Activated T-helper 1 cell treated with Interleukin-2 at 50 U/mL for 16 hours (primary cell): ENCODE measurements around the gene FMN1.

Source experiments
- DNase-seq: peaks from one replicate; pipeline ENCODE4 v3.0.0-alpha.2; 2020; ENCODE audit warnings: low read depth

The FMN1 gene

DNA sequence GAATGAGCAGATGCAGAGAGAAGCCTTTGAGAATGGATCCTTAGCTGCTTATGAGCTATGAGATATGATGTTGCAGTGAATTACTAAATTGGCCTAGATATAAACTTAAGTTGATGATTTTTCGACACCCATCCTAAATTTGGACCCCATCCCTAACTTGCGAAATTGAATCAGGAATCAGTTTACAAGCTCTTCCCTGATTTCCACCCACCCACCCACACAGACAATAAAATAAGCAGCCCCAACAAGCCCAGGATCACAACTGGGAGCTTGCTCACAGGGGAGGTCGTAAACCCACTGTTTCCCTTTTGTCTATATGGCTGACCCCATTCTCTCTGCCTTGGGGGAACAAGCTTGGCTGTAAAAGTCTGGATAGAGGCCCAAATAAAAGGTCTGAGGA, 419.4 kb downstream of the FMN1 start:
- DNase-seq = no peak

DNA sequence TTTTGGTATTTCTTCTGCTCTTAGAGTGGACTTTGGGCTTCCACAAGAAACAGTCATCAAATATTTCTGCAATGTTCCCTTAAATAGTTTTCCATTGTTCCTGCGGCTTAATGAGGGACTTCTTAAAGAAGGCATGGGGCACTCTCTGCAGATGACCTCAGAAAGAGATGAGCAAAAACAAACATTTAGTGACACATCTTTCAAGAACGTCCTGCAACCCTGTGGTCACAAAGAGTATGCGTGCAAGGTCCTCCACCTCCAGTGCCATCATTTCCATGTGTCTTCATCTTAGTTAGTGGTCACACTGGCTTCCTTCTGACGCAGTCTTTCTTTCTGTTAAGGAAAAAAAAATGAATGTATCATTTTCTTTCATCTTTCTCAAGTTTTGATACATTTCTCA, 420.5 kb downstream of the FMN1 start:
- no peak for DNase-seq

DNA sequence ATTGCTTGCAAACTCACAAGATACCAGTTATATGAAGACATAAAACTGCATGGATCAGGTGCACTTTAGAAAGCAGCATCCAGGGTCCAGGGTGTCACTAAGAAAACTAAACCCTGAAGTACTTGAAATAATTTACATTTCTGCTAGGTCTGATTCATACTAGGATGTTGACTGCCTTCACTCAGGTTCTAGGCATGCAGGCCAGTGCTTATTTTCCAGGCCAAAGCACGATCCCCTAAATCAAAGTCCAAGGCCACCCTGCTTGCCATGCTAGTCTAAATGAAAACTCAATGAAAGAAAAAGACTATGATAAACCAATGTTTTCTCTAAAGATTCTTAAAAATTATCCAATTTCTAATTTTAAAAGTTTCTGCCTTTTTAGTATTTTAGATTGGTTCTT, 427.3 kb downstream of the FMN1 start:
- DNase-seq = no peak

DNA sequence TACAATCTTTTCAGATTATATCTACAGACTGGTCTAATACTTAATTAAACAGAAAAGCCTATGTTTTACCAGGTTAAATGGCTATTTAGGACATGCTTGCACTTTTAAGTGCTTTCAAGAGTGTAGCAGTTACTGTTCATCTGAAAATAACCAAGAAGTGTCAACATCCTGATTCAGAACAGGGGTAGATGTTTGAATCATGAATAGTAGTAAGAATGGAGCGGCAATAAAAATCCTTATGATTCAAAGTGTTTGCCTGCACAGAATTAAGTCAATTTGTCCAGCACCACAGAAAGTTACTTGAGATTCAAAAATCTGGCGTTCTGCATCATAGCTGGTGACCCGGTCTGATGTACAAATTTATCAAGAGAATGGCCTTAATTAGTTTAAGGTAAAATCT, 428.4 kb downstream of the FMN1 start:
- no peak for DNase-seq

DNA sequence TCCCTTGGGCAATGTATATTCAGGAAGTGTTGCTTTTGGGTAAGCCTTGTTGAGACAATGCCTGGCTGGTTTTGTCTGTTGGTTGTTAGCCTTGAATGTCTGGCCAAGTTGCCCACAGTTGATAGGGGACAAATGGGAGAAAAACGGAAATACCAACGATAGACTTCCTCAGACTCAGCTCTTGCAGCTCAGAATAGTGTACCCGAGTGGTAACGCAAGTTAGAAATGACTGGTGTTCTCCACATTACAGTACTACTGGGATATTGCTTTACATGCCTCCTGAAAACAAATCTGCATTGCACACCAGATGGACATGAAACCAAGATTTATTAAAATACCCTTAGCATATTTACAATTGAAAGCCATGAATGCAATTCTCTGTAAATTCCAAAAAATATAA, 429.3 kb downstream of the FMN1 start:
- no peak for DNase-seq

GRCh38 chr15:32763295-32763694, 431.2 kb downstream of the FMN1 start:
- no peak for DNase-seq

GRCh38 chr15:32757426-32757825, 437.1 kb downstream of the FMN1 start:
- DNase-seq = no peak

- DNase-seq = no peak
Observed at GRCh38 chr15:32750979-32751378, 443.5 kb downstream of the FMN1 start.

GRCh38 chr15:32747921-32748342, 446.6 kb downstream of the FMN1 start:
- no peak for DNase-seq

DNA sequence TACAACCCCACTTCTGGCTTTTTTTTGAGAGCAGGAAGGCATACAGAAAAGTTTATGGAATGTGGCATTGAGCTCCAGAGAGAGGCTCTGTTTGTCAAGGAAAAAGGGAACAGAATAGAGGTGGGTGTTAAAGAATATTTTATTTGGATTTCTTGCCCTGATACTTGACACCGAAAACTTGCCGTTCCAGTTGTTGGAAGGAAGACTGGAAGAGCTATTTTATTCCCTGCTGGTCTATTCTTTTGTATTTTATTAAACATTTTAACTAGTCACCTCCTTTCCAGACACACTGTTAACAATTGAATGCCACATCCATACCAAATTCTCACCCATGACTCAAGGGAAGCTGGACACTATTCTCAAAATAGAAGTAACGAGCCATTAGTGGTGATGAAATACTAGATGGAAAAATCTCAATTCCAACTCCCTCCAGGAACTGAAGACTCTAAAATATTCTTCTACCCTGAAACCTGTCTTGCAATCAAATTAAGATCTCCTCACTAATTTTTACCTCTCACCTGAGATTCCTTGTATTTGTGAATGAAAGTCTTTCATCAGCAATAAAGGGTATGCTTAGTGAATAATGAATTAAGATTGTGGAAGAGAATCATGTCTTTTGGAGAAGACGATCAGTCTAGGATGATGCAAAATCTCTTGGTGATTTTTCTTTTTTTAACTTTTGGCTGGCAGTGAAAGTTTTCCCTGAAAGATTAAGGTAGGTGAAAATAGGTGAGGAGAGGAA, 448.2 kb downstream of the FMN1 start:
- DNase-seq = no peak

DNA sequence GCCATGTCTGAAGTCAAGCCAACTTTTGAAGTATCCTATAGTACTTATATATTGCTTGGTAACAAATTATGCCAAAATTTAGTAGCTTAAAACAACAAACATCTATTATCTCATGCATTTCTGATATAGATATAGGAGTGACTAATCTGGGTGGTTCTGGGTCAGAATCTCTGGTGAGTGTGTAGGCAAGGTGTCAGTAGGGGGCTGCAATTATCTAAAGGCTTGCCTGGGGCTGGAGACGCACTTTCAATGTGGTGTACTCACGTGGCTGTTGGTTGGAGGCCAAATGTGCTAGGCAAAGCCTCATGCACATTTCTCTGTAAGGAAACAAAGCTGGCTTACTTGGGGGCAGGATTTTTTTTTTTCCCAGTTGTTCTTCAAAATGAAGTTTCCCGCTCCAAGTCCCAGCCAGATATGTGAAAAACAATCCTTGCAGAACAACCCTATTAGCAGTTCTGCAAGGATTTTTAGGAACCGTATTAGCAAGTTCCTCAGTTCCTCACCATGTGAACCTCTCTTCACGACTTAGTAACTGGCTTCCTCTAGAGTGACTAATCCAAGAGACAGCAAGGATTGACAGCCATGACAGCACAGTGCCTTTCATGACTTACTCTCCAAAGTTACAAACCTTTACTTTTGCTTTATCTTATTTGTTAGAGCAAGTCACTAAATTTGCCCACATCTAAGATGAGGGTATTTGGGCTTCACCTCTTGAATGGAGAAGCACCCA, 450.9 kb downstream of the FMN1 start:
- DNase-seq = no peak

DNA sequence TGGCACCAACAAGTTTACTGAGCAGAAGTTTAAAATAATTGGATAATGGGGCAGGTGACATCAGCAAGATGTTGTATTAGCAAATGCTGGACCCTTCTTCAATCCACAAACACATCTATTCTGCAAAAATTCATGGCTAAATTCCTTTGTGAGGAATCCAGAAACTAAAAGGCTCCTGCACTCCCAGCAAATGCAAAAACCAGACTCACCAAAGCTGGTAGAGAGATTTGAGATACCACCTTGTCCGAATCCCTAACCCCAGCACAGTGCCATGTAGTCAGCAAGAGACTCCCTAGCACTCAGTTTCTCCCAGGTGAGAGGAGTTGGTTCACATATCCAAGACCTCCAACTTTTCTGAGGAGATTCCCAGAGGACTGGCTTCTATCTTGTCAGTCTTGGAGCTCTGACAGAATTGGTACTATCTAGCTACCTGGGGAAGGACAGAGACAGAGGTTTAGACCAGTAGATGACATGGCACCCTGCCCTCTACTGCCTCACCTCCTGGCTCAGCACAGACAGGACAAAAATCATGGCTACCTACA, 454.9 kb downstream of the FMN1 start:
- no peak for DNase-seq

DNA sequence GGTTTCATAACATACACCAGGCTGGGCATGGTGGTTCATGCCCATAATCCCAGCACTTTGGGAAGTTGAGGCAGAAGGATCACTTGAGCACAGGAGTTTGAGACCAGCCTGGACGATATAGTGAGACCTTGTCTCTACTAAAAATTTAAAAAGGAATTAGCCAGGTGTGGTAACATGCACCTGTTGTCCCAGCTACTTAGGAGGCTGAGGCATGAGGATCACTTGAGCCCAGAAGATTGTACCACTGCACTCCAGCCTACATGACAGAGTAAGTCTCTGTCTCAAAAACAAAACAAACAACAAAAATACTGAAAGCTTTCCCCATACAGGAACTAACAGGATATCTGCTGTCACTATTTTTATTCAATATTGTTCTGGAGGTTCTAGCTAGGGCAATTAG, 455.8 kb downstream of the FMN1 start:
- DNase-seq = no peak

- no peak for DNase-seq
Observed at GRCh38 chr15:32737304-32737703, 457.2 kb downstream of the FMN1 start.

DNA sequence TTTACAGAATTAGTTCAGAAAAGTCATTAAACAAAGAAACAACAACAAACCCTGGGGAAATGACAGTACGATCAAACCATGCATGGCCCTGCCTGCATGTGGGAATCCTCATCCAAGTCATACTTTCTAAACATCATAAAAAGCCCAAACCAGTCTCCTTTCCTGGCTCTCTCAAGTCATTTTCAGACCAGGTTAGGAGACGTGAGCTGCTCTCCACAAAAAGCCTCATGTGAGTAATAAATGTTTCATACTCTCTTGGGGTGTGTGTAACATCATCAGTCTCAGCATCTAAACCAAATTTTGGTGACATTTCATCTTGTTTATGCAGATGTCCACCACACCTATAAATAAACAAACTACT, 457.8 kb downstream of the FMN1 start:
- no peak for DNase-seq

- DNase-seq = no peak
Observed at GRCh38 chr15:32735989-32736700, 458.4 kb downstream of the FMN1 start.

GRCh38 chr15:32733281-32733680, 461.2 kb downstream of the FMN1 start:
- DNase-seq = no peak

- no peak for DNase-seq
Observed at GRCh38 chr15:32732574-32733157, 461.8 kb downstream of the FMN1 start.

- no peak for DNase-seq
Observed at GRCh38 chr15:32730677-32731654, 463.5 kb downstream of the FMN1 start.

- no peak for DNase-seq
Observed at GRCh38 chr15:32729700-32730395, 464.7 kb downstream of the FMN1 start.
